NAMALWA (cell line): ENCODE data around the gene ITPRID1.
"Not testable (repeated sequence)": the region's sequence is repeated elsewhere in the genome, so short reads cannot be mapped to it uniquely, and the experiment has no call there.

Experiments used
- DNase-seq: peaks from one replicate; pipeline ENCODE4 v3.0.0-alpha.2; 2015; ENCODE audit warnings: low spot score

ITPRID1 gene

GRCh38 chr7:31513790-31514189 lies at the start of gene ITPRID1:
TSS of gene ITPRID1 (plus strand) at chr7:31514090. CDS start at chr7:31553025, 38,935 bp downstream.
- no peak for DNase-seq

- DNase-seq = no peak
These were observed 49.3 kb upstream of the ITPRID1 start for GRCh38 chr7:31464601-31465000.

DNA sequence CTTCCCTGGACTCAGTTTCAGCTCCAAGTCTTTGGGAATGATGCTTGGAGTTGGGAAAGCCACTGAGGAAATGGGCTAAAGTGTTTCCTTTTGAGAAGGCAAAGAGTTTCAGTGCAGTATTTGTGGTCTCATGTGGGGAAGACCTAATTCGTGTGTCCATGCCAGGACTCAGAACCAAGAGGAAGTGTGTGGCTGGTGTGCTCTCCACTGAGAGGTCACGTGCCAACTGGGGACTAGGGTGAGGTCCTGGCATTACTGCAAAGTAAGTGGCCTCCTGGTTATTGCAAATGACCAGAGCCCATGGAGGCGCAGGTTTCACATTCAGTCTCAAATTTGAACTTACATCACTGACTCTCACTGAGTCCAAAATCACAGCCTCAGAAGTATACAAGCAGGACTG lies 48.6 kb upstream of the ITPRID1 start:
- no peak for DNase-seq

DNA sequence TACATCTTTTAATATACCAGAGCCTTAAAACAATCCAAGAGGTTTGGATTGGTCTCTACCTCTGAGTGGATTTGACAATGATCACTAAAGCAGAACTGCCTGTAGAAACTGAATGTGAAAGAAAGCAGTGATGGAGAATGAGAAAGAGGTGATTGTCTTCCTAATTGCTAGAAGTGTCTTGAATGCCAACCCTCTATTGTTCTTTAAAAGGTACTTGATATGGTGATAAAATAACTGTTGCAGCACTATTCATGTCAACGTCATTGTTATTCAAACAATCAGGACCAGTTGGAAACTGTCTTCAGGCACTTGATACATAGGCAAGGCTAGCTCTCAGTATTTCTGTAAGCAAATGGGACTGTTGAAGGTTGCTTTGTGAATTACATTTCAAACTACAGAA lies 47.9 kb upstream of the ITPRID1 start:
- DNase-seq = no peak

- DNase-seq = not testable (repeated sequence)
These were observed 43.0 kb upstream of the ITPRID1 start for GRCh38 chr7:31470883-31471282.

DNA sequence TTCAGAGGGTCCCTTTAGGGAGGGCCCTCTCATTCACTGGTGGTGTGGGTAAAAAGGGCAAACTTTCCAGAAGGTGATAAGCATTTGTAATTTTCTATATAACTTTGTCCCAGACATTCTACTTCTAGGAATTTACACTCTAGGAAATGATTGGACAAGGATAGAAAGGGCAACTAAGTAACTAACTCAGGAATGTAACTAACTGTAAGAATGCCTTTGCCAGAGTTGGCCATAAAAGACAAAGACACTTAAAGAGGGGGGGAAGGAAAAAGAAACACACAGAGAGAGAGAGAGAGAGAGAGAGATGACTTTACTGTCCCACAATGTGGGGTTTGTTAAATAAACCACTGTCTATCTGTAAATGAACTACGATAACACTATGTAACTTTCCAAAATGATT lies 38.5 kb upstream of the ITPRID1 start:
- no peak for DNase-seq

- DNase-seq = no peak
These were observed 37.7 kb upstream of the ITPRID1 start for GRCh38 chr7:31476073-31476745.

GRCh38 chr7:31476941-31477677 lies 36.8 kb upstream of the ITPRID1 start:
- DNase-seq = no peak

- no peak for DNase-seq
These were observed 35.9 kb upstream of the ITPRID1 start for GRCh38 chr7:31478018-31478417.

DNA sequence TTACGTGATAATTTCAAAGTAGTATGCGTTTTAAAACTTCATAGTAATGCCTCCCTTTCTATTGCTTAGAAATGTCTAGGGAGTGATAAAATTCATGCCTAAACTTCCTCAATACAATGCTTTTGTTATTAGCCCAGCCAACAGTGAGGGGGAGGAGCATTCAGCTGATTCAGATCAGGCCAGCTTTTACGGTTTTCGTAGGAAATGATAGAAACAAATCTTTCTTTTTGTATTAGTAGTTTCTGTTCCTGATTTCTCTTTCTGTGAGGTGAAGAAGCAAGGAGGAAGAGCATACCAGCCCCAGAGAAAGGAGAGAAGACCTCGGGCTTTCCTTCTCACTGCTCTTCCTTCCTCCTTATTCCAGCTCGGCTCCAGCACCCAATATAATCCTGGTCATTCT lies 35.2 kb upstream of the ITPRID1 start:
- no peak for DNase-seq

- no peak for DNase-seq
These were observed 26.8 kb upstream of the ITPRID1 start for GRCh38 chr7:31487071-31487470.

- DNase-seq = no peak
These were observed 26.4 kb upstream of the ITPRID1 start for GRCh38 chr7:31487476-31487875.

DNA sequence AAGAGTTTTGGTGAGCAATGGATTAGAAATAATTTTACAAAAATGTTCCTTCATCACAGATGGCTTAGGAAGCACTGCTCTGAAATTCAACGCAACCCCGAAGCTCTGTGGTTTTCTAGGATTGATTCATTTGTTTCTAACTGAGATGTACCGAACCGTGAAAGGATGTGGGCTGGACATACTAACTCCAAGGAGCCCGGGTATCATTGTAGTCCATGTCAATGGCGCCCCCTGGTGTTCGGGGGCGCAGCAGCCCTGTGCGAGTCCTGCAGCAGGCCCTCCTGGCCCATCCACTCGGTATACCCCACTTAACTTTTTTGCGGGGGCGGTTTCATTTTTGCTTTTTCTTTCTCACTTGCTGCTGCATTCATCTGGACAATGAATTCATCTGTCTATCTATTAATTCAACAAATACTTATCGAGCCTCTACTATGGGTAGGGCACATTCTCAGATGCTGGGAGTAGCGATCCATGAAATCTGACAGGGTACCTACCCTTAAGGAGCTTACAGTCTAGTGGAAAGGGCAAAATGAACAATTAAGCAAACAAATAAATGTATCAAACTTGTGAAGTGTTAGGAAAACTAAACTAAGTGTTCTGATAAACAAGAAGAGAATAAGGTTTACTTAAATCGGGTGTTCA lies 25.2 kb upstream of the ITPRID1 start:
- peak; percentile 80 for DNase-seq

GRCh38 chr7:31490796-31491314 lies 23.0 kb upstream of the ITPRID1 start:
- DNase-seq = no peak

GRCh38 chr7:31492086-31492485 lies 21.8 kb upstream of the ITPRID1 start:
- no peak for DNase-seq

GRCh38 chr7:31493714-31494181 lies 20.1 kb upstream of the ITPRID1 start:
- no peak for DNase-seq

DNA sequence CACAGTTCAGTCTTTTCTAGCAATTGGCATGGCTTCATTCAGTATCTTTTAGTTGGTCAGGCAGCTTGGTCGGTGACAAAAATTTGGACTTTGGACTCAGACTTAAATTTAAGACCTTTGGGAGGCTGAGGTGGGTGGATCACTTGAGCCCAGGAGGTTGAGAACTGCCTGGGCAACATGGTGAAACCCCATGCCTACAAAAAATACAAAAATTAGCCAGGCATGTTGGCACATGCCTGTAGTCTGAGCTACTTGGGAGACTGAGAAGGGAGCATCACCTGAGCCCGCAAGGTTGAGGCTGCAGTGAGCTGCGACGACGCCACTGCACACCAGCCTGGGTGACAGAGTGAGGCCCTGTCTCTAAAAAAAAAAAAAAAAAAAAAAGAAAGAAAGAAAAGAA lies 19.5 kb upstream of the ITPRID1 start:
- no peak for DNase-seq

DNA sequence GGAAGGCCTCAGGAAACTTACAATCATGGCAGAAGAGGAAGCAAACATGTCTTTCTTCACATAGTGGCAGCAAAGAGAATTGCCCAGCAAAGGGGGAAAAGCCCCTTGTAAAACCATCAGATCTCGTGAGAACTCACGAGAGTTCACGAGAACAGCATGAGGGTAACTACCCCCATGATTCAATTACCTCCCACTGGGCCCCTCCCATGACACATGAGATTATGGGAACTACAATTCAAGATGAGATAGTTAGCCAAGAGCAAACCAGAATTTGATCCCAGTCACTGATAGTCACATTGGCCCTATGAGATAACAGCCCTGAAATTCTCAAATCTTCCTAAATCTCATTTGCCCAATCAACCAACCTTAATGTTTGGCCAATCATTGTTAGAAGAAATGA lies 18.2 kb upstream of the ITPRID1 start:
- DNase-seq = no peak

DNA sequence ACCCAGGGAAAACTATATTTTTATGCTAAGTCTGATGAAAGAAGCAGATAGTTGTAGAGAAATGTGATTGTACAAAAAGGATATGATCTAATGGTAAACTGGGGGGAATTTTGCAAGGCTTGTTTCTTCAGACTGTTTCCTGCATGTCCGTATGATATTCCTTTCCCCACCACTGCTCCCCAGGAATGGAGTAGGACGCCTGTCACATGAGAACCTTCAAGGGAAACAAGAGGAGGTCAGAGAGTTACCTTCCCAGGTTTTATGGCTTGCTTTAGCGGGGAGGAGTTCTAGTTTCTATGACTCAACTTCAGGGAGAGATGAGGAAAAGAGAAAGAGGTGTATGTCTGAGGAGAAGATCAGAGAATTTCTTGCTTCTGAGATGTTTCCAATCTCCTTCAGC lies 16.4 kb upstream of the ITPRID1 start:
- no peak for DNase-seq

- DNase-seq = no peak
These were observed 13.2 kb upstream of the ITPRID1 start for GRCh38 chr7:31500656-31501055.

DNA sequence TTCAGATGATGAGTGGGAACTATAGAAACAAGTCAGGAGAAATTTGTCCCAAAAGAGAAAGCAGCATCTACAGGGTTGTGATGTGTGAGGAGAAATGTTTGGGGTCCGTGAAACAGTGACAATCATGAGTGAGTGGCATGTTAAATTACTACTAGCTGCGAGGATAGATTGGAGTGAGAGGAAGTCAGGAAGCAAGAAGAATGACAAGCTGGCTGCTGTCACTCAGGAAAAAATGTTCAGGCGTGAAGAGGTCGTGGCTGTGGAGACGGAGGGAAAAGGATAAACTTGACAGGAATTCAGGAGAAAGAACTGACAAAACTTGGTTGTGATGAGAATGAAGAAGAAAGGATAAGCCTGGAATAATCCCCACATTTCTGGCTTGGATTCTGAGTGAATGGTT lies 5.1 kb upstream of the ITPRID1 start:
- no peak for DNase-seq

GRCh38 chr7:31512166-31512565 lies 1.7 kb upstream of the ITPRID1 start:
- DNase-seq = no peak
